RKO (cell line): ENCODE data around the gene CYB5RL.
"Not testable (repeated sequence)": the region's sequence is repeated elsewhere in the genome, so short reads cannot be mapped to it uniquely, and the experiment has no call there.

Source experiments
- DNase-seq: peaks from one replicate; pipeline ENCODE4 v3.0.0-alpha.2; 2016; ENCODE audit warnings: low spot score

Gene CYB5RL, protein sequence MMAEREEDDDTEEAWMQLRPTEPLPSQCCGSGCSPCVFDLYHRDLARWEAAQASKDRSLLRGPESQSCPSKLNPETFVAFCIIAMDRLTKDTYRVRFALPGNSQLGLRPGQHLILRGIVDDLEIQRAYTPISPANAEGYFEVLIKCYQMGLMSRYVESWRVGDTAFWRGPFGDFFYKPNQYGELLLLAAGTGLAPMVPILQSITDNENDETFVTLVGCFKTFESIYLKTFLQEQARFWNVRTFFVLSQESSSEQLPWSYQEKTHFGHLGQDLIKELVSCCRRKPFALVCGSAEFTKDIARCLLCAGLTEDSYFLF

DNA sequence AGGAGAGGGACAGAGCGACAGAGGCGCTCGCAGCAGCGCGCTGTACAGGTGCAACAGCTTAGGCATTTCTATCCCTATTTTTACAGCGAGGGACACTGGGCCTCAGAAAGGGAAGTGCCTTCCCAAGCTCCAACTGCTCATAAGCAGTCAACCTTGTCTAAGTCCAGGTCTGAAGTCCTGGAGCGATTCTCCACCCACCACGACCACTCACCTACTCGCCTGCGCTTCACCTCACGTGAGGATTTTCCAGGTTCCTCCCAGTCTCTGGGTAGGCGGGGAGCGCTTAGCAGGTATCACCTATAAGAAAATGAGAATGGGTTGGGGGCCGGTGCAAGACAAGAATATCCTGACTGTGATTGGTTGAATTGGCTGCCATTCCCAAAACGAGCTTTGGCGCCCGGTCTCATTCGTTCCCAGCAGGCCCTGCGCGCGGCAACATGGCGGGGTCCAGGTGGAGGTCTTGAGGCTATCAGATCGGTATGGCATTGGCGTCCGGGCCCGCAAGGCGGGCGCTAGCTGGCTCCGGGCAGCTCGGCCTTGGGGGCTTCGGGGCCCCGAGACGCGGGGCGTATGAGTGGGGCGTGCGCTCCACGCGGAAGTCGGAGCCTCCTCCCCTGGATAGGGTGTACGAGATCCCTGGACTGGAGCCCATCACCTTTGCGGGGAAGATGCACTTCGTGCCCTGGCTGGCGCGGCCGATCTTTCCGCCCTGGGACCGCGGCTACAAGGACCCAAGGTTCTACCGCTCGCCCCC lies at the start of gene CYB5RL, which contains the start of gene MRPL37:
TSS of gene CYB5RL (minus strand) at position 266 of the 754 bp plus-strand sequence. CDS start 4,414 bp downstream, outside the sequence.
TSS of gene MRPL37 (plus strand) at position 403 of the 754 bp plus-strand sequence. CDS start at position 480, 77 bp downstream.
- peak; percentile 94 for DNase-seq

DNA sequence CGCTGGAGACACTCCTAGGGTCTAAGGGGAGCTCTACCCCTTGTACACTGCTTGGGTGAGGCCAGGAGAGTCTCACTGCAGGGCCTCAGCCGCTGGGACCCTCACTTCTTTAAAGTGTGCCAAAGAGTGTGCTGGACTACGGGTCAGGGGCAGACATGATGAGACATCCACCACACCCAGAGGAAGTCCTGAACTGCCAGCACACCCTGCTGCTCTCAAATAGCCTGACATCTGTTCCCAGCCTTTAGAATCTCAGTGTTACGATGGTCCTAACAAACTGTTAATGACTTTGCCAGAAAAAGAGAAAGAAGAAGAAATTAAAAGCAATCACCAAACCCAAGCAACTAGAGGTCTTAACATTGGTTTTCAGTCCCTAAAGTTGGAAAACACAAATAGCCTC lies 49.1 kb upstream of the CYB5RL start:
- DNase-seq = no peak

DNA sequence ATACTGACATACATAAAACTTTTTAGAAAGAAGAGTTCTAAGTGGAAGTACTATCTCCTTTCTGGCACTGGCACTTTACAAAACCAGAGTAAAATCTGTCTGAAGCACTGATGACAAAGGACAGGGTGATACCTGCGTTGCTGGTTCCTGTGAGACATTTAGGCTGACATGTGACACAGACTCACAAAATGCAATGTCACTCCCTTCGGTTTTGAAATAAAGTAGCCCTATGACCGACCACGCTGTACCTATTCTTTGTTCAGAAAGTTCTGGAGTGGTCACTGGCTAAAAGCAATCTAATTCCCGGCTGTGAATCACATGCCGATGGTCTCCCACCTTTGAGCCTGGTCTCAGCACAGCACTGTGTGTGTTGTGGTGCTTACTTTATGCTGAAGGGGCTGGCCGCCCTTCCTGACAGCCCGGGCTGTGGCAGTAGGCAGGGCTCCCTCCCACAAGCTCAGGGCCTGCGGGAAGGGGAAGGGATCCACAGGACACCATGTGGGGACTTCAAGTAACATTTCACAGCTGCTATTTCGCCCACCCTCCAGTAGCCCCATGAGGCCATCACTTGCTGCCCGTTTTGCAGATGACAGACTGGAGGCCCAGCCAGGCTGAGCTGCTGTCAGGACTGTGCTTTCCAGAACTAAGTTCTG lies 48.2 kb upstream of the CYB5RL start:
- no peak for DNase-seq

DNA sequence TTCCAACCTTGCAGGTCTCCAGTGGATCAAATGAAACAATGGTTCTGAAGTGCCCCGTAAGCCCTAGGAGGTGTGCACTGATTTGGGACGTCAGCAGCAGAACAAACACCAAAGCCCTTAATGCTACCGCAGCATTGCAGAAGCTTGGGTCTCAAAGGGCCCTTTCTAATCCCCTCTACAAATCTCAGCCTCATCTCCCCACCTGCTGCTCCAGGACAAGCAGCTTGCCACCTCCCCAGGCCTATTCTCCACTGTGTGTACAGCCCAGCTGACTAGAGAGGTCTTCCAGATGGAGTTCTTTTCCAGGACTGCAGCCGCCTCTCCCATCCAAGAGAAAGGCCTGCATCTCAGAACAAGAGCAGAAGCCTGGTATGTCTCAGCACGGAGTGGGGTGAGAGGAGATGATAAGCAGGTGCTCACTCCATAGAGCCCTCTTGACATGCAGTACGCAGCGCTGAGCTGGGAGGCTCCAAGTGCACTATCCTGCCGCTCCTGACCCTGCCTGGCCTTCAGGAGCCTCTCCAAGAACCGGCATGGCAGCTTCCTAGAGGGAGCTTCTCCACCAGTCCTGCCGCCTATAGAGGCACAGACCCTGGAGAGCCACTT lies 46.4 kb upstream of the CYB5RL start:
- no peak for DNase-seq

DNA sequence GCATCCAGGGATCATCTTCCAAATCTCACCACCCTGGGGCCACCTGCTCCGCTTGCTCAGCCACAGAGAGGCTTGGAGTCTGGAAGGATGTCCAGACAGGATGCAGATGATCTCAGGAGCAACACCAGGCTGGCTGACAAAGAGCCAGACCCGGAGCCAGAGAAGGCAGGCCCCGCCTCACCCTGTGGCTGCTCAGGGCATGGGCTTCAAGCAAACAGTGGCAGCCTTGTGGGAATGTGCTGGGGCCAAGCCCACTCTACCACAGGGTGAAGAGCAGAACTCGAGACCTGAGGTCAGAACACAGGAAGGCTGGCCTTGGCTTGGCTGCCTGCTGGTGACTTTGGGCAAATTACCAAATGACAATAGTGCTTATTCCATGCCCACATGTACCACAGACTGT lies 45.7 kb upstream of the CYB5RL start:
- DNase-seq = no peak

DNA sequence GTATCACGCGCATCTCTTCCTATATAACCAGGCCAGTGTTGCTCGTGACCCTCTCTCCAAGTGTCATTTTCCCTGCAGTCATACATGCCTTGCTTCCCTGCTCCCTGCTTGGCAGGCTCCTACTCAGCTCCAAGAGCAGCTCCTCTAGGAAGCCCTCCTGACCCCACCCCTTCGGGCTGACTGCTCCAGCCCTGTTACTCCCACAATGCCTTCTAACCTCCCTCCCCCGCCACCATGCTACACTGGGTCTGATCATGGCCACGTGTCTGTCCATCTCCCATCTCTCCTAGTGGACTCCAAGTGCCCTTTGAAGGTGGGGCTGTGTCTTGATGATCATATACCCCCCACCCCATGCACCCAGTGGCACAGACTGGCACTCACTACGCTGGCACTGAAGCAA lies 44.8 kb upstream of the CYB5RL start:
- no peak for DNase-seq

DNA sequence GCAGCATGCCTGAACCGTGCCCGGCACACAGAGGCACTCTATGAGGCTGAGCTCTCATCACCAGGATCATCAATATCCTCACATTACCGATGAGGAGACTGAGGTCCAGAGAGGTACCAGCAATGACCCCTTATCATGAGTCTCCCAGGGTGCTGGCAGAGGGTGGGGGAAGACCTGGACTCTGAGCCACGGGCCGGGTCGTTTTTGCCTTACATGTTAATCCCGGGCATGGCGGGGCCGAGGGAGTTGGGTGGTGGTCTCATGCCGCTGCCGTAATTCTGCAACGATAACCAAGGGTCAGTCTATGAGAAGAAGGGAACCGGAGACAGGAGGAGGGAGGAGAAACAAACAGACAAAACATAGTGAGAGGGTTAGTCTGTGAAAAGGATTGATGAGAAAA lies 43.2 kb upstream of the CYB5RL start:
- no peak for DNase-seq

DNA sequence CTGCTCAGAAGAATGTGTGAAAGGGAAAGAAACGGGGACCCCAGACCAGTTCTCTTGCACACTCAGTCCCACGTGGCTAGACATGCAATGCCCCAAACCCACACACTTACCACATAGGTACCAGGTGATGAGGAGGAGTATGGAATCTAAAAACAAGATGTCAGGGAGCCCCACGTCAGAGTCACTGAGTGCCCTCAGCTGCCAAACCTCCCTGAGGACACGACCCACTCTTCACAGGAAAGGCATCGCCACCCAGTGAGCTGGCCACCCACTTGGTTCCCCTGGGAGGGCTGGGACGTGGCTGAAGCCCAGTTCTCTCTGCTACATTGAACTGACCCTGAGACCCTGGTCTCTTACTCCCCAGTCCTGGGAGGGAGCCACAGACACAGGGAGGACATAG lies 41.5 kb upstream of the CYB5RL start:
- DNase-seq = no peak

DNA sequence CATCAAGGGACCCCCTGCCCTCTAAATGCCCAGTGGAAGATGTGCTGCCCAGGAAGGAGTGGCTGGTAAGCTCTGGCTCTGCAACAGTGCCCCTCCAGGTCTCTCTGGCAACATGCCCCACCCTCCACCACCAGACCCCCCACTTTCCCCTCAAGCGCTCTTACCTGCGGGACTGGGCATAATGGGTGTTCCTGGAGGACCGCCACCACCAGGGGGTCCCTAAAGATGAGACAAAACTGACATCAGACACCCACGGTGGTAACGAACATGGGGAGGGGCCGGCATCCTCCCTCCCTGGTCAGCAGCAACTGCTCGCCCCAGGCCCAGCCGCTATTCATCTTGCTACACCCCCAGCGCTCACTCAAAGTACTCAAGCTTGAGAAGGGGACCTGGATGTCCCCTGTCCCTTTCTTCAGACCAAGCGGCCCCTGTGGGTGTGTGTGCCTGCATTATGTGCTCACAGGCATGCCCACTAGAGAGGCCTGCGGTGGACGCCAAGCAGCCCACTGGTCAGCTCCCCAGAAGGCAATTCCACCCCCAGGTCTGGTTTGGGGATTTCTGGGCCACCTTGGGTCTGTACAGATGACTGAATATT lies 41.0 kb upstream of the CYB5RL start:
- DNase-seq = no peak

DNA sequence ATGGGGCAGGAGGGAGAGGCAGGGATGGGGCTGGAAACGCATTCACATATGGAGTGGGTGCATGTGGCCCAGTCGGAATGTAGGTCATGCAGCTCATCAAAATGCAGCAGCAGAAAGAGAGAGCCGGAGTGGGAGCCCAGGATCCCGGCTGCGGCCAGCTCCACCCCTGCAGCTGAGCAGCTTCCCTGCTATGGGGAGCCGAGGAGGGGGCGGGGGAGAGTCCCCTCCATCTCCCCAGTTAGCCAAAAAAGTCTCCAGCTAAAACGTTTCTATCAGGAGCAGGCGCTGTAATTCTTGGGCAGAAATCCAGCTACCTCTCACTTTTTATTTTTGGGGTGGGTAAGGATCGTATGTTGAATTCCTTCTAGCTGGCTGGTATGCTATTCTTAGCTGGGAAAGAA lies 39.8 kb upstream of the CYB5RL start:
- no peak for DNase-seq

DNA sequence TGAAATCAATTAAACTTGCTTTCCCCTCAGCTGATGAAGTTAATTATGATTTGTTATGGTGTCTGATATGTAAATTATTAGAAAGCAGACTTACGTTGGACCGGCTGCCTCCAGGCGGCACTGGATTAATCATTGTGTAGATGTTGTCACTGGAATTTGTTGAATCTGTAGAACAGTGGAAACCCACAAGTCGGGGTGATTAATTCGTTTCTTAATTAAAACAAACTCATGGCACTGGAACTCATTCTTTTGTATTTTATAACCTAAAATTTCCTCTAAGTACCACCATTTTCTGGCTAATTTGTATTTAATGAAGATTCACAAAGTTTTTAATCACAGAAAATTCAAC lies 39.2 kb upstream of the CYB5RL start:
- no peak for DNase-seq

DNA sequence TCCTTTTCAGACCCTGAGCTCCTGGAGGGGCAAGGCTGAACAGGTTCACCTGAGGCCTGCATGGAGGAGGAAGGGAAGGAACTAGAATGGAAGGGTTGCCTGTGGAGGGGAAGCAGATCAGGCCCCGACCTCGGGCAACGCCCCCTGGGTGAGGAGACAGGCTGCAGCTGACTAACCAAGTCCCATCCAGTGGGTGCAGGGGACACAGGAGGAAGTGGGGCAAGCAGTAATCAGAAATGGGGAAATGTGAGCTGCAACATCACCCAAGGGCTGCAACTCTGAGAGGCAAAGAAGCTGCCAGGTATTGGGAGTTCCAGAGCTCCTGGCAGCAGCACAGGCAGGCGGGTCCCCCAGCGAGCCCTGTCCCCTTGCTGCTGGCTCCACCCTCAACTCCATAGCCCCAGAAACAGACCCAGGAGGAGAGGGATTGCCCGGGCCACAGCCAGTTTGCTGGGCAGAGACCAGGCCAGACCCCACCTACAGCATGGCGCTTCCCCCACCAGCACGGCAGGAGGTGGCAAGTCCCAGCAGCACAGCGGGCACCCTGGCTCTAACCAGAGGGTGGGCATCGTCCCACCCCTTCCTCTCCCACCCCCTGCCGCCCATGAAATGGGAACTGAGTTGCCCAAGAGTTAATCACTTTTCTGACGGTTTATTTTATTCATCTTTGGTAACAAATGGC lies 38.7 kb upstream of the CYB5RL start:
- DNase-seq = no peak

DNA sequence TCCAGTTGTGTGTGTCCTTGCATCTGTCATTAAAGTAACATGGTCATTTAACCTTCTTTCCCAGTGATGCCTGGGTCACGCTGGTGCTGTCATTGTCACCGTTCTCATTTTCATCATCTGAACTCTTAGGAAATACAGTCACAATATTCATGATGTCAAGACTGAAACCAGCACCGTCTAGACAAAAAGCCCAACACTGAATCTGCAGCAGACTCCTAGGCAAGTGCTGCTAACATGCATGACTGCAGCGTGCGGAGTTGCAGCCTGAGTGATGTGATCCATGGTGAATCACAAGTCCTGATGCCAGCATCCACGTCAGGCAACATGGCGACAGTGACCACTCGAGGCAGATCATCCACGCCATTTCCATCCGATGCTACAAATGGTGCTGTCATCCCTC lies 37.8 kb upstream of the CYB5RL start:
- no peak for DNase-seq

DNA sequence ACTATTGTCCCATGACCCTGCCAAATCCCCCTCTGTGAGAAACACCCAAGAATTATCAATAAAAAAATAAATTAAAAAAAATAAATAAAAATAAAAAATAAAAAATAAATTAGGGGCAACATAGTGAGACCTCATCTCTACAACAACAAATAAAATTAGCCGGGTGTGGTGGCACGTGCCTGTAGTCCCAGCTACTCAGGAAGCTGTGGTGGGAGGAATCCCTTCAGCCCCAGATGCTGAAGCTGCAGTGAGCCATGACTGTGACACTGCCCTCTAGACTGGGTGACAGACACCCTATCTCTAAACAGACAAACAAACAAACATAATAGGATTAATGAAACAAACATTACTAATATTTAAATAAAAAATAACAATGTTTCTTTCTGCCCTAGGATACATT lies 34.5 kb upstream of the CYB5RL start:
- no peak for DNase-seq

DNA sequence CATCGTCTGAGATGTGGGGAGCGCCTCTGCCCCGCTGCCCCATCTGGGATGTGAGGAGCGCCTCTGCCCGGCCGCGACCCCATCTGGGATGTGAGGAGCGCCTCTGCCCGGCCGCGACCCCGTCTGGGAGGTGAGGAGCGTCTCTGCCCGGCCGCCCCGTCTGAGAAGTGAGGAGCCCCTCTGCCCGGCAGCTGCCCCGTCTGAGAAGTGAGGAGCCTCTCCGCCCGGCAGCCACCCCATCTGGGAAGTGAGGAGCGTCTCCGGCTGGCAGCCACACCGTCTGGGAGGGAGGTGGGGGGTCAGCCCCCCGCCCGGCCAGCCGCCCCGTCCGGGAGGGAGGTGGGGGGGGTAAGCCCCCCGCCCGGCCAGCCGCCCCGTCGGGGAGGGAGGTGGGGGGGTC lies 33.4 kb upstream of the CYB5RL start:
- not testable (repeated sequence) for DNase-seq

DNA sequence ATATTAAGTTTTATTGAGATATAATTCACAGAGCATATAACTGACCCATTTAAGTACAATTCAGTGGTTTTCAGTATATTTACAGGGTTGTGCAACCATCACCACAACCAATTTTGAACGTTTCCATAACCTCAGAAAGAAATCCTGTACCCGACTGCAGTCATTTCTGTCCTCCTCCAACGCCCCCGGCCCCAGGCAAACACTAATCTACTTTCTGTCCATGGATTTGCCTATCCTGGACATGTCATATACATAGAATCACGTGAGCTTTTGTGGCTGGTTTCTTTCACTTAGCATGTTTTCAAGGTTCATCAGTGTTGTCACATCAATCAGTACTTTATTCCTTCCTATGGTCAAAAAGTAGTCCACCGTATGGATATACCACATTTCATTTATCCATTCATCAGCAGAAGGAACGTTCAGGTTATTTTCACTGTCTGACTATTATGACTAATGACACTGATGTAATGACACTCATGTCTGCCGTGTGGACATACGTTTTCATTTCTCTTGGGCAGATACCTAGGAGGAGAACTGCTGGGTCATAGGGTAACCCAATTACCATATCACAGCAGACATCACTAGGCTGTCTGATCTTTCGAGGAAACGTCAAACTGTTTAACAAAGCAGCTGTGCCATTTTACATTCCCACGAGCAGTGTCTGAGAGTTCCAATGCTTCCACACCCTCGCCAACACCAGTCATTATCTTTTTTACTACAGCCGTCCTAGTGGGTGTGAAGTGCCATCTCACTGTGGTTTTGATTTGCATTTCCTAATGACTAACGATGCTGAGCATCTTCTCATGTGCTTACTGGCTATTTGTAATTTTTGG lies 30.9 kb upstream of the CYB5RL start:
- no peak for DNase-seq

DNA sequence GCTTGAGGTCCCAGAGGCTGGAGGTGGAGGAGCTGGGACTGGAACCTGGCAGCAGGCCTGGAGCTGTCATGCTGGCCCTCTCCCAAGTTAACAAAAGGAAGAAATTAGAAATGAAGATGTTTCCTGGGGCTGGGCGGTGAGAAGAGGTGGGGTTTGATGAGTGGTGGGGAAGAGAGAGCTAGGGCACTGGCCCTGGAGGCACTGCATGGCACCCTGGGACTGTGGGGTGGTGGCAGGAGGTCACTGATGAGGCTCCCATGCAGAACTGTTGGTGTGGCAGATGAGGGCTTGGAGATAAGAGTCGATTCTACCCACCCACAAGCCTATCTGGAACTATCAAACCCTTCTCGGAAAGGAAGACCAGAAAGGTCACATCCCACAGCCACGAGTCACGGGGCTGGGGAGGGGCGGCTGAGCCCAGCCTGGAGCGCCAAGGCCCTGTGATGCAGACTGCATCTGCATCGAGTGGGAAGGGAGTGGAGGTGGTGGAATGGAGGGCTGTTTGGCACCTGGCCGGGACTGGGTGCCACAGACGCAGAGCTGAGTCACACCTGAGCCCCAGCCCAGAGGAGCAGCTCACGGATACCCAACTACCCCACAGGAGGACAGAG lies 29.6 kb upstream of the CYB5RL start:
- DNase-seq = peak; percentile 19

DNA sequence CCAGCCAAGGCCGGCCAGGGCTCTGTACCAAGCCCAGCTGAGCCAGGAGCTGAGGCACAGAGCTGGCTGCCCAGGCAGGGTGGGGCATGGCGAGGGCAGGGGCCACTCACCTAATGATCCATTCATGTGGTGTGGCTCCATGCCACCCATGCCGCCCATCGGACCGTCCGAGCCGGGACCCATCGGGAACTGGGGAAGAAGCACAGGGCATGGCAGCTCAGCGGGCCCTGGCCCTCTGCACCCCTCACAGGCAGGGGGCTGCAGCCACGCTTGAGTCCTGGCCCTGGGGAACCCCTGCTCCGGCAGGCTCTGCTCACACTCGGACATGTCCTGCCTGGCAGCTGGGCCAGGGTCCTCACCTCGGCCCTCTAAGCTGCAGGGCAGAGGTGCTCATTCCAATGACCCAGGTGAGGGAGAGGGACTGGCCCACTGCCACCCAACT lies 28.8 kb upstream of the CYB5RL start:
- DNase-seq = no peak

DNA sequence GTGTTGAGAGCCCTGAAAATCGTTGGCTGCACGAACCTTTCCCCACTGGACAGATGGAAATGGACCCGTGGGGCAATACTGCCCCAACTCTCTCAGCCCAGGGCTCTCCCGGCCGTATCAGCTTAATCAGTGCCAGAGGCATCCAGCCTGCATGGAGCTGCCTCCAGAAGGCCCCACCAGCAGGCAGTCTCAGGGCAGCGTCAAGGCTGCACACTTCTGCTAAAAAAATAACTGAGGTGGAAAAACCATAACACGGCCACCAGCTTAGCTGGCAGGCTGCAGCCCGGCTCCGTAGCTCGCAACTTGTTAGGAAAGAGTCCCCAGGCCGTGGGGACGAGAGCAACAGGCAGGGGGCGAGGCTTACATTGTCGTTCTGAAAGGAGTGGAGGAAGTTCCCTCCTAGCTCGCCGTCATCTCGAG lies 28.1 kb upstream of the CYB5RL start:
- no peak for DNase-seq

DNA sequence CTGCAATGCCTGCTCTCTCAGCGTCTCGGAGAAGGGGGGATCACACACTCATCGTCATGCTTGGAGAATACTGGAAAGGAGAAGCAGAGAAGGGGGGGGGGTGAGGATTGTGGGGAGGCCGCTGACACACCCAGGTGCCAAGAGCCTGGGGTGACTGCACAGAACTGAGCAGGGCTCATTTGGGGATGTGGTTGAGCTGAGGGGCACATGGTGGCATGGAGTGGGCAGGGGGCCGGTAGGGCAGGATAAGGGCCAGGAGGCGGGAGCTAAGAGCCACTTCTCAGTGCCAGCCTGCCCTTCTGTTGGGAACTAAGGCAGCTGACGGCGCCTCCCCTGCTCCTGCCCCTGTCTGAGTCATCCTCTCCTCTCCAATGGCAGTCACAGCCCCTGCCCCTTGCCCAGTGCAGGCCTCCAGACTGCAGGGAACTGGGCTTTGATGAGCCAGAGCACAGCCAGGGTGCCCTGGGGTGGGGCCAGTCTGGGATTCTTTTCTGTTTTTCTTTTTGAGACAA lies 27.3 kb upstream of the CYB5RL start:
- peak; percentile 19 for DNase-seq
